WERI-Rb-1 (cell line): ENCODE measurements around the gene ABCG1.

Source experiments
- DNase-seq: peaks from one replicate; pipeline ENCODE4 v3.0.0-alpha.2; 2020
- H3K27ac ChIP-seq: fragments of 250-450 bp; sonication (Bioruptor Pico); 2 replicates; pipeline ENCODE4 v1.5.1; 2020; ENCODE audit warnings: mild to moderate bottlenecking, moderate library complexity
- H3K27me3 ChIP-seq: fragments of 250-450 bp; sonication (Bioruptor Pico); 2 replicates; pipeline ENCODE4 v1.5.1; 2021; ENCODE audit warnings: mild to moderate bottlenecking, low read depth, moderate library complexity; ENCODE audit not compliant: insufficient read depth, severe bottlenecking
- H3K36me3 ChIP-seq: fragments of 250-450 bp; sonication (Bioruptor Pico); 2 replicates; pipeline ENCODE4 v1.5.1; 2020; ENCODE audit warnings: mild to moderate bottlenecking, moderate library complexity
- H3K4me3 ChIP-seq: 2 replicates; pipeline ENCODE4 v1.5.1; 2011; ENCODE audit warnings: low read depth, mild to moderate bottlenecking, control low read depth, low read length
- H3K9me3 ChIP-seq: fragments of 250-450 bp; sonication (Bioruptor Pico); 2 replicates; pipeline ENCODE4 v1.5.1; 2021; ENCODE audit warnings: mild to moderate bottlenecking, moderate library complexity; ENCODE audit not compliant: severe bottlenecking
- CTCF ChIP-seq: IDR thresholded peaks from 2 replicates; pipeline ENCODE4 v1.5.1; 2011; ENCODE audit warnings: low read depth, mild to moderate bottlenecking, control low read depth, inconsistent platforms, low read length

The ABCG1 gene

DNA sequence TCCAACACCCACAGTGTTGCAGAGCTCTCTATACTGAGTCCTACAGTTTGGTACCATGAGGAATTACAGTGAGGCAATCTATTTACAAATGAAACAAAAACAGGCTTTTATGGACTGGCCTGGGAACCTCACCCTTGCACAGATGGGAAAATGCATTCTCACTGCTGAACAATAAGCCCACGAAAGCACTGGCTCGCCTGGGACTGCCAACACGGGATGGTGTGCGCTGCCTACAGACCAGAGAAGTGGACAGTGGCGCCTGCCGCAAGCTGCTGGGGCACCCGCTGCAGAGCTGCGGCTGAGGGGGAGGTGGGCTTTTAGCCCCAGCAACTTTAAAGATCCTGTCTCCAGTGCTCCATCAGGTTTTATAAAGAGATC, 28.5 kb upstream of the ABCG1 start:
- H3K27ac ChIP-seq = no peak overlapping the region
- no peaks in the 10 kb centered on the region for H3K27me3 ChIP-seq
- peaks cover 11% of the 10 kb centered on the region for H3K9me3 ChIP-seq
- no peak overlapping the region for H3K4me3 ChIP-seq
- no peaks in the 10 kb centered on the region for H3K36me3 ChIP-seq
- no peak for TF ChIP-seq CTCF
- DNase-seq = no peak

DNA sequence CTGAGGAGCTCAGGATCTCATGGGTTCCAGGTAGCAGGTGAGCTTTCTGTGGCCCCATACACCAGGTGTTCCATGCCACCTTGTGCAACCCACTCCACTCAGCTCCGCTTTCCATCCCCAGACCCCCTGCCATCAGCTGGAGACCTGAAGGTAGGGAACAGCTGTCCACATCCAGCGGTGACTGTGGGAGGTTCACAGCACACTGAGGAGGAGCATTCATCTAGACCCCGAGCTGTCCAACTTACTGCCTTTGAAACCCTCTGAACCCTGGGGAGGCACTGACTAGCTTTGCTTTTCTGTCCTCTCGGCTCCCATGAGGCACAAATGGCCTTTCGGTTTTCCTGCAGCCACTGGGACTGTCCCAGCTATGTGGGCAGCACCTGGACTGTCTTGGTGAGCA, 27.9 kb upstream of the ABCG1 start:
- no peak for DNase-seq
- Histone ChIP-seq H3K36me3 (no peaks in the 10 kb centered on the region), H3K4me3 (no peak overlapping the region), H3K27me3 (no peaks in the 10 kb centered on the region), H3K9me3 (peaks cover 10% of the 10 kb centered on the region), H3K27ac (no peak overlapping the region)
- no peak for TF ChIP-seq CTCF

GRCh38 chr21:42191696-42192595, 27.0 kb upstream of the ABCG1 start:
- no peak overlapping the region for H3K4me3 ChIP-seq
- no peaks in the 10 kb centered on the region for H3K36me3 ChIP-seq
- H3K27me3 ChIP-seq = no peaks in the 10 kb centered on the region
- no peak for DNase-seq
- TF ChIP-seq CTCF = no peak
- peak overlapping the region; percentile 84 for H3K27ac ChIP-seq
- peaks cover 6% of the 10 kb centered on the region for H3K9me3 ChIP-seq

DNA sequence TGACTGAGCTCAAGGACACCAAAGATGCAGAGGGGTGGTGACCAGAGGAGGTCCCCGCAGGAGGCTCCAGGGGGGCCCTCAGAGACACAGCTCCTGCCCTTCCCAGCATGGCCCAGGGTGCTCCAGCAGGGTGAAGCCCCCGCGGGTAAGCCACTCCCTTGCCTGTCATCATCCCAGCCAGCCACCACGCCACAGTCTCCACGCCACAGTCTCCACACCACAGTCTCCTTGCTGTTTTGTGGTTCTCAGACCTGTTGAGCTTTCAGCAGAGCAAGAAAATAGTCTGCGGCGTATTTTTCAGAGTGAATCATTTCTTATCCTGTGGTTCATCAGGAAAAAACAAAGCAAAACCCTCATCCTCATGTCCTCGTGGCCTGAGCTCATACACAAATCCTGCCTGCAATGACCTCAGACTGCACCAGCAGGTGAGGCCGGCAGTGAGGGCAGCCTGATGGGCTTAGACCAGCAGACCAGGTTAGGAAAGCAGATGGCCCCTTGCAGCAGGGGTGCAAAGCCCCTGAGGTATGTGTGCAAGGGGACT, 25.7 kb upstream of the ABCG1 start:
- Histone ChIP-seq H3K4me3 (no peak overlapping the region), H3K27me3 (no peaks in the 10 kb centered on the region), H3K36me3 (no peaks in the 10 kb centered on the region), H3K27ac (peak overlapping the region; percentile 84), H3K9me3 (peaks cover 2% of the 10 kb centered on the region)
- TF ChIP-seq CTCF = no peak
- DNase-seq = peak; percentile 91

DNA sequence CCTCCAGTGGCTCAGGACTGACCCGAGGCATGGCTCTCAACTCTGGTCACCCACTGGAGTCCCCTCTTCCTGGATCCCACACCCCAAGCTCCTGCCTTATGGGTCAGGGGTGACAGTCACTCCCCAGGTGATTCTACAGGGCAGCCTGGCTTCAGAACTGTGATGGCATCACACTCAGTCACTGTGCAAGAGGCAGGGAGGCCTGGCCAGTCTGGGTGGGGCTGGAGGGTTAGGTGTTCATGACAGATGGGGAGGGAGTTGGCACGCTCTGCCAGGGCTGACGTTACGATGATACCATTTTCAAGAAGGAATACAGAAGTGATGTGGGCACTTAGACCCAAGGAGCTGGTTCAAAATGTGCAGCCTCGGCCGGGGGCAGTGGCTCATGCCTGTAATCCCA, 25.2 kb upstream of the ABCG1 start:
- Histone ChIP-seq H3K27ac (peak overlapping the region; percentile 84), H3K4me3 (no peak overlapping the region), H3K9me3 (peaks cover 2% of the 10 kb centered on the region), H3K27me3 (no peaks in the 10 kb centered on the region), H3K36me3 (no peaks in the 10 kb centered on the region)
- DNase-seq = no peak
- no peak for TF ChIP-seq CTCF
